Natural killer cell treated with Interleukin-12 subunit alpha and Interleukin-12 subunit beta and Interleukin-15 and Interleukin-18, amount 100 ng/mL, for 72 hours (primary cell): ENCODE results near the gene KCNQ5. TPM values are rescaled to one million over a fixed set of nuclear protein-coding genes. Genes with fewer than 3 reads are reported as not detected.

Source experiments
- ATAC-seq, 2 donors: fragments of 150-1000 bp; cut with Tn5 transposase in 1 of 2; sonication (Bioruptor Pico), chemical (Tn5 transposase) in 1 of 2; 2 replicates each; pipeline ENCODE4 v1.10.0; 2021
- DNase-seq: peaks from one replicate; pipeline ENCODE4 v3.0.0; 2022; ENCODE audit warnings: low spot score
- H3K27ac Mint-ChIP-seq, 2 donors: 1 replicate in 1 of 2; 2 replicates in 1 of 2; pipeline ENCODE4 v1.8.0; 2022; ENCODE audit warnings: mixed read lengths in 2 of 2, mild to moderate bottlenecking in 1 of 2, moderate library complexity in 1 of 2
- H3K27me3 Mint-ChIP-seq, 2 donors: 1 replicate in 1 of 2; 2 replicates in 1 of 2; pipeline ENCODE4 v1.8.0; 2022; ENCODE audit warnings: mixed read lengths in 2 of 2
- H3K36me3 Mint-ChIP-seq: one replicate; pipeline ENCODE4 v1.8.0; 2022; ENCODE audit warnings: mixed read lengths
- H3K4me1 Mint-ChIP-seq, 2 donors: 1 replicate in 1 of 2; 2 replicates in 1 of 2; pipeline ENCODE4 v1.8.0; 2022; ENCODE audit warnings: low read depth in 2 of 2, mixed read lengths in 2 of 2, mild to moderate bottlenecking in 1 of 2
- H3K4me3 Mint-ChIP-seq: one replicate; pipeline ENCODE4 v1.8.0; 2022; ENCODE audit warnings: mixed read lengths
- H3K9me3 Mint-ChIP-seq: 2 replicates; pipeline ENCODE4 v1.8.0; 2022; ENCODE audit warnings: mixed read lengths
- total RNA-seq, 2 donors: library from RNA; stranded (reverse); gene quantifications; one replicate each; pipeline ENCODE4 v1.2.3, GENCODE V29; 2022

KCNQ5 gene
- total RNA-seq, 2 donors from 2014 or later: 3.8 to 13.3 TPM

- no peaks in the 10 kb centered on the region for H3K27me3 Mint-ChIP-seq
- ATAC-seq (no peak), DNase-seq (no peak)
- no peaks in the 10 kb centered on the region for H3K9me3 Mint-ChIP-seq
- no peak overlapping the region for H3K27ac Mint-ChIP-seq
- H3K4me1 Mint-ChIP-seq: no peaks in the 10 kb centered on the region
- no peak overlapping the region for H3K4me3 Mint-ChIP-seq
- H3K36me3 Mint-ChIP-seq: peaks cover 6% of the 10 kb centered on the region
These were observed 390.1 kb downstream of the KCNQ5 start for GRCh38 chr6:73011945-73012344.

- H3K4me3 Mint-ChIP-seq: no peak overlapping the region
These were observed 395.6 kb downstream of the KCNQ5 start for GRCh38 chr6:73017476-73017875.

GRCh38 chr6:73024598-73024997, 402.7 kb downstream of the KCNQ5 start:
- H3K4me1 Mint-ChIP-seq: peaks cover 0 to 7% of the 10 kb centered on the region in 2 donors
- H3K4me3 Mint-ChIP-seq: no peak overlapping the region

More at GRCh38 chr6:73017476-73017875, 395.6 kb downstream of the KCNQ5 start:
- H3K27ac Mint-ChIP-seq: no peak overlapping the region
- peaks cover 0 to 4% of the 10 kb centered on the region in 2 donors for H3K4me1 Mint-ChIP-seq
- ATAC-seq (no peak), DNase-seq (no peak)
- no peaks in the 10 kb centered on the region for H3K9me3 Mint-ChIP-seq
- no peaks in the 10 kb centered on the region for H3K27me3 Mint-ChIP-seq
- no peaks in the 10 kb centered on the region for H3K36me3 Mint-ChIP-seq

GRCh38 chr6:73027691-73028090, 405.8 kb downstream of the KCNQ5 start:
- no peak for DNase-seq

More at GRCh38 chr6:73024598-73024997, 402.7 kb downstream of the KCNQ5 start:
- DNase-seq (no peak), ATAC-seq (no peak)
- Mint-ChIP-seq H3K9me3 (no peaks in the 10 kb centered on the region), H3K27ac (no peak overlapping the region), H3K27me3 (no peaks in the 10 kb centered on the region), H3K36me3 (no peaks in the 10 kb centered on the region)

GRCh38 chr6:73028124-73028766, 406.4 kb downstream of the KCNQ5 start:
- no peak for ATAC-seq
- no peaks in the 10 kb centered on the region for H3K9me3 Mint-ChIP-seq

More at GRCh38 chr6:73027691-73028090, 405.8 kb downstream of the KCNQ5 start:
- Mint-ChIP-seq H3K4me1 (peaks cover 0 to 4% of the 10 kb centered on the region in 2 donors), H3K4me3 (no peak overlapping the region), H3K27ac (no peak overlapping the region), H3K36me3 (no peaks in the 10 kb centered on the region), H3K27me3 (no peaks in the 10 kb centered on the region), H3K9me3 (no peaks in the 10 kb centered on the region)
- ATAC-seq: no peak

GRCh38 chr6:73028893-73029450, 407.1 kb downstream of the KCNQ5 start:
- no peak for DNase-seq
- no peak overlapping the region for H3K4me3 Mint-ChIP-seq
- peaks cover 0 to 5% of the 10 kb centered on the region in 2 donors for H3K4me1 Mint-ChIP-seq
- H3K36me3 Mint-ChIP-seq: no peaks in the 10 kb centered on the region
- H3K9me3 Mint-ChIP-seq: no peaks in the 10 kb centered on the region
- no peaks in the 10 kb centered on the region for H3K27me3 Mint-ChIP-seq
- ATAC-seq: no peak
- H3K27ac Mint-ChIP-seq: no peak overlapping the region

More at GRCh38 chr6:73028124-73028766, 406.4 kb downstream of the KCNQ5 start:
- Mint-ChIP-seq H3K4me1 (peaks cover 0 to 5% of the 10 kb centered on the region in 2 donors), H3K27me3 (no peaks in the 10 kb centered on the region), H3K27ac (no peak overlapping the region), H3K4me3 (no peak overlapping the region), H3K36me3 (no peaks in the 10 kb centered on the region)
- no peak for DNase-seq

GRCh38 chr6:73030257-73030656, 408.4 kb downstream of the KCNQ5 start:
- Mint-ChIP-seq H3K4me3 (no peak overlapping the region), H3K27me3 (no peaks in the 10 kb centered on the region), H3K27ac (no peak overlapping the region), H3K9me3 (no peaks in the 10 kb centered on the region), H3K36me3 (no peaks in the 10 kb centered on the region), H3K4me1 (peaks cover 0 to 5% of the 10 kb centered on the region in 2 donors)
- DNase-seq (no peak), ATAC-seq (no peak)

DNA sequence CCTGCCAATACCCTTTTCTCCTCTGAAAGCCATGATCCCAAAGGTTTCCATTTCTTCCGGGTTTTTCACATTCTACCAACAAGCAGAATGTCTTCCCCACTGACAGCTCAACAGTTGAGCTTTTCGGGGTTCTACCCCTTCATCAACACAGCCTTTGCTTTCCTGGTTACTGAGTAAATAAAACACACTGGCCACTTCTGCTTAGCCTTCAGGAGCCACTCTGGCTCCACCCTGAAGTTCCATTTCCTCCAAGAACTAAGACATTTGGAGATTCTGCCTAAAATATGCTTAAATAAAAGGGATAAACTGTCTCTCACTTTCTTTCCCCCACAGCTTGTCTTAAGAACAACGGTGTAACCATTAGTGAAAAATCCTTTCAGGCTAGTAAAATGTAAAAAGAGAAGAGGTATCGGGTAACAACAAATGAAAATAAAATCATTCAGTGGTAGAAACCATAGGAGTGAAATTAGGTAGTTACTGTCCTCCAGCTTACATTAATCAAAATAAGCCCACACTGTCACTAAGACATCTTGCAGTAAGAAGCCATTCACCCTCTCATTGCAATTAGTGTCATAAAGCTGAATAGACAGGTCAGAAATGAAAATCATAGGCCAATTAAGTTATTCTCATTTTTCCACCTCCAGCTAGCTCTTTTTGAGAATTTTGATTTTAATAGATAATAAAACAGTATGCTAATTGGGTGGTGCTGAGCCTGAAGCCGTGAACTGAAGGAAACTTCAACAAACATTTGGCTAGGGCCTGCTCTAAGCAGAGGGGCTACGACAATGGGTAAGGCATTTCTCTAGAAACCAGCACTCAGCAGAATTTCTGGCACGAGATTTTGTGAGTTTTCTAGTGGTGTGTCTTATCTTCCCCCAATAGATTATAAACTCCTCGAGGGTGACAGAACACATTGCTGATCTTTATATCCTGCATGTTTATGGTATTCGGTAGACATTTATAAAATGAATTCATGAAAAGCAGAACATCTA, 409.2 kb downstream of the KCNQ5 start:
- DNase-seq: no peak

GRCh38 chr6:73032586-73032985, 410.7 kb downstream of the KCNQ5 start:
- DNase-seq (no peak), ATAC-seq (no peak)
- no peak overlapping the region for H3K4me3 Mint-ChIP-seq
- no peaks in the 10 kb centered on the region for H3K36me3 Mint-ChIP-seq
- no peak overlapping the region for H3K27ac Mint-ChIP-seq
- peaks cover 0 to 13% of the 10 kb centered on the region in 2 donors for H3K4me1 Mint-ChIP-seq
- no peaks in the 10 kb centered on the region for H3K9me3 Mint-ChIP-seq
- H3K27me3 Mint-ChIP-seq: no peaks in the 10 kb centered on the region

More for the DNA sequence above, 409.2 kb downstream of the KCNQ5 start:
- no peaks in the 10 kb centered on the region for H3K27me3 Mint-ChIP-seq
- no peaks in the 10 kb centered on the region for H3K9me3 Mint-ChIP-seq
- H3K36me3 Mint-ChIP-seq: no peaks in the 10 kb centered on the region
- H3K27ac Mint-ChIP-seq: no peak overlapping the region
- H3K4me1 Mint-ChIP-seq: peaks cover 0 to 5% of the 10 kb centered on the region in 2 donors
- ATAC-seq: no peak
- no peak overlapping the region for H3K4me3 Mint-ChIP-seq

- H3K4me1 Mint-ChIP-seq: peaks cover 0 to 11% of the 10 kb centered on the region in 2 donors
- no peak for ATAC-seq
- H3K27me3 Mint-ChIP-seq: no peaks in the 10 kb centered on the region
- no peak overlapping the region for H3K4me3 Mint-ChIP-seq
- H3K36me3 Mint-ChIP-seq: peaks cover 13% of the 10 kb centered on the region
- H3K9me3 Mint-ChIP-seq: peaks cover 4% of the 10 kb centered on the region
- no peak for DNase-seq
- H3K27ac Mint-ChIP-seq: no peak overlapping the region
These were observed 414.8 kb downstream of the KCNQ5 start for GRCh38 chr6:73036689-73037088.

- no peak overlapping the region for H3K4me3 Mint-ChIP-seq
- DNase-seq: no peak
- no peak for ATAC-seq
- H3K27me3 Mint-ChIP-seq: no peaks in the 10 kb centered on the region
- peaks cover 4% of the 10 kb centered on the region for H3K9me3 Mint-ChIP-seq
- peaks cover 0 to 9% of the 10 kb centered on the region in 2 donors for H3K4me1 Mint-ChIP-seq
- no peak overlapping the region for H3K27ac Mint-ChIP-seq
- peaks cover 13% of the 10 kb centered on the region for H3K36me3 Mint-ChIP-seq
These were observed 419.2 kb downstream of the KCNQ5 start for GRCh38 chr6:73041051-73041450.

DNA sequence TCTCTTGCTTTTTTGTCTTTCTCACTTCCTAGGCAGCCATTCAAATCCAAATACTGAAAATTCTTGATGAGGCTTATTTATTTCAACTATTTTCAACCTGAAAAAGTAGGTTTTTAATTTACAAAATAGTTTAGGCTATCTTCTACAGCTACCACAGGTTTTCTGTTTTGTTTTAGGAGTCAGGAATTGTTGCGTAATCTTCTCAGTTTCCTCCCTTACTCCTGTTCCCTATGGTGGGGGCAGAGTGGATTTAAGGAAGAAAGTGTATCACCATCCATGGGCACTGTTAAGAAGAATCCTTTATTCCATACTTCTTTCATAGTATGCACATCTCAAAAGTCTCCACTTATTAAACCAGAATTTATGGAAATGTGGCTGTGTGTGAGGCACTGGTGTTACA, 421.0 kb downstream of the KCNQ5 start:
- no peak for DNase-seq
- no peak overlapping the region for H3K4me3 Mint-ChIP-seq
- ATAC-seq: no peak
- H3K36me3 Mint-ChIP-seq: peaks cover 13% of the 10 kb centered on the region
- no peaks in the 10 kb centered on the region for H3K4me1 Mint-ChIP-seq
- H3K9me3 Mint-ChIP-seq: peaks cover 4% of the 10 kb centered on the region
- no peaks in the 10 kb centered on the region for H3K27me3 Mint-ChIP-seq
- H3K27ac Mint-ChIP-seq: no peak overlapping the region

GRCh38 chr6:73043446-73043845, 421.6 kb downstream of the KCNQ5 start:
- Mint-ChIP-seq H3K27me3 (no peaks in the 10 kb centered on the region), H3K4me1 (no peaks in the 10 kb centered on the region), H3K4me3 (no peak overlapping the region), H3K9me3 (peaks cover 4% of the 10 kb centered on the region), H3K36me3 (peaks cover 13% of the 10 kb centered on the region), H3K27ac (no peak overlapping the region)
- no peak for DNase-seq
- ATAC-seq: no peak

DNA sequence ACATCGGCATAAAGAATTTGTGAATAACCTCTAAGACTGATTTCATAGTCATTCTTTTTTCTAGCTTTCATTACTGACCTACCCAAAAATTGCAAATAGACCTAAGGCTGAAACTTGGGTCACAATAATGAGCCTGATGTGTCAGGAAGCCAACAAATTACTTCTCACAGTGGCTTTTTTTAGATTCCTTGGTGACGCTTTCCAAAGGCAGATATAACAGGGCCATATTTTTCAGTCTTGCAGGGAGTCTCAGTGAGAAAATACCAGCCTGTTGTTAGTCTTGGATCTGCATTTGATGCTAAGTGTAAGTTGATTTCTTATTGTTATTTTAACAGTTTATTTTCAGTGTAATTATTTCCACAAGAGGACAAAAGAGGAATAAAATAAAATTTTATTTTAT, 423.7 kb downstream of the KCNQ5 start:
- Mint-ChIP-seq H3K27ac (no peak overlapping the region), H3K27me3 (no peaks in the 10 kb centered on the region), H3K4me3 (no peak overlapping the region), H3K4me1 (peaks cover 7% of the 10 kb centered on the region in 2 donors), H3K36me3 (no peaks in the 10 kb centered on the region), H3K9me3 (no peaks in the 10 kb centered on the region)
- DNase-seq: no peak
- no peak for ATAC-seq
